Measurements from ENCODE around the gene PLD4.

Gene PLD4, protein sequence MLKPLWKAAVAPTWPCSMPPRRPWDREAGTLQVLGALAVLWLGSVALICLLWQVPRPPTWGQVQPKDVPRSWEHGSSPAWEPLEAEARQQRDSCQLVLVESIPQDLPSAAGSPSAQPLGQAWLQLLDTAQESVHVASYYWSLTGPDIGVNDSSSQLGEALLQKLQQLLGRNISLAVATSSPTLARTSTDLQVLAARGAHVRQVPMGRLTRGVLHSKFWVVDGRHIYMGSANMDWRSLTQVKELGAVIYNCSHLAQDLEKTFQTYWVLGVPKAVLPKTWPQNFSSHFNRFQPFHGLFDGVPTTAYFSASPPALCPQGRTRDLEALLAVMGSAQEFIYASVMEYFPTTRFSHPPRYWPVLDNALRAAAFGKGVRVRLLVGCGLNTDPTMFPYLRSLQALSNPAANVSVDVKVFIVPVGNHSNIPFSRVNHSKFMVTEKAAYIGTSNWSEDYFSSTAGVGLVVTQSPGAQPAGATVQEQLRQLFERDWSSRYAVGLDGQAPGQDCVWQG

DNA sequence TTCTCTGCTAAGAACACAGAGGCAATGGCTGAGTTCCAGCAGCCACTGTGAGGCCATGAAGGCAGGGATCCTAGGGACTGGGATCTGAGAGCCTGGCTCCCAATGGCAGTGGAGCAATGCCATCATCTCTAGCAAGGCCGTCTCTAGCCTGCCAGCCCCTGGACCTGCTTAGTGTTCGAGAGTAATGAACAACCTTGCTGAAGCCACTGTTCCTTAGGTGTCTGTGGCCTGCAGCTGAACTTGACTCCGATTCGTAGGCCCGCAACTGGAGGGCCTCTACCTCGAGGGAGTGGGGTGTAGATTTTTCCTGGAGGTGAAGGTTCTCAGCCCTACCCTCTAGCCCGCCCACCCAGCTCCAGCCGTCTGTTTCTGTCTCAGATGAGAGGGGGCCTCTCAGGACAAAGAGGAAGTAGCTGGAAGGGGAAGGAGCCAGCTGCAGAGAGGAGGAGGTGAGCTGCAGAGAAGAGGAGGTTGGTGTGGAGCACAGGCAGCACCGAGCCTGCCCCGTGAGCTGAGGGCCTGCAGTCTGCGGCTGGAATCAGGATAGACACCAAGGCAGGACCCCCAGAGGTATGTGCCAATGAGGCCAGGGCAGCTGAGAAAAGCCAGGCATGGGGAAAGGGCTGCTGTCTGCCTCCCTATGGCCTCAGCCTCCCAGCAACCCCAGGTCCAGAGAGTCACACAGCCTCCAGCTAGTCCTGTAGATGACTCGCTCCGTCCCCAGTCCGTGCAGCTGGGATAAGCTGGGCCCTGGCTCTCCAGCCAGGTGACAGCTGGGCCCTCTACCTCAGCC lies at the start of gene PLD4:
TSS of gene PLD4 (plus strand) at position 459 of the 793 bp plus-strand sequence. CDS start 2,262 bp downstream, outside the sequence.
- peak within 1 kb of the TSS; percentile 61 for H3K4me3 ChIP-seq (ENCODE audit: low read depth, low read length)
- TF ChIP-seq CTCF (IDR thresholded peaks at IDR 0.05; ENCODE audit: low read depth, low read length, missing control alignments): no peak
- peak; percentile 43 for DNase-seq (ENCODE audit: low read depth)

- H3K4me3 ChIP-seq (ENCODE audit: low read depth, low read length): no peak overlapping the region
- no peak for TF ChIP-seq CTCF (IDR thresholded peaks at IDR 0.05; ENCODE audit: low read depth, low read length, missing control alignments)
These were observed 49.3 kb upstream of the PLD4 start for GRCh38 chr14:104875412-104875751.

GRCh38 chr14:104875811-104876210 lies 48.9 kb upstream of the PLD4 start:
- H3K4me3 ChIP-seq (ENCODE audit: low read depth, low read length): no peak overlapping the region
- no peak for TF ChIP-seq CTCF (IDR thresholded peaks at IDR 0.05; ENCODE audit: low read depth, low read length, missing control alignments)
- no peak for DNase-seq (ENCODE audit: low read depth)

More at GRCh38 chr14:104875412-104875751, 49.3 kb upstream of the PLD4 start:
- no peak for DNase-seq (ENCODE audit: low read depth)

DNA sequence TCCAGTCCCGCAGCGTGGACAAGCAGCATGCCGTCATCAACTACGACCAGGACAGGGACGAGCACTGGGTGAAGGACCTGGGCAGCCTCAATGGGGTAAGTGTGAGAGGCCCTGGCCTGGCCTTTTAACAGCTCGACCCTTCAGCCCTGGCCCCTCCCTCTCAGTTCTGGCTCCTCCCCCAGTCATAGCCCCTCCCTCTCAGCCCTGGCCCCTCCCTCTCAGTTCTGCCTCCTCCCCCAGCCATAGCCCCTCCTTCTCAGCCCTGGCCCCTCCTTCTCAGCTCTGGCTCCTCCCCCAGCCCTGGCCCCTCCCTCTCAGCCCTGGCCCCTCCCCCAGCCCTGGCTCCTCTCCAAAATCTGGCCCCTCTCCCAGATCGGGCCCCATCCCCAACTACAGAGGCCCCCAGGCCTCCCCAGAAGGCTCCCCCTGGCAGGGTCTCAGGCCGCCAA lies 48.4 kb upstream of the PLD4 start:
- no peak for TF ChIP-seq CTCF (IDR thresholded peaks at IDR 0.05; ENCODE audit: low read depth, low read length, missing control alignments)
- DNase-seq (ENCODE audit: low read depth): no peak

DNA sequence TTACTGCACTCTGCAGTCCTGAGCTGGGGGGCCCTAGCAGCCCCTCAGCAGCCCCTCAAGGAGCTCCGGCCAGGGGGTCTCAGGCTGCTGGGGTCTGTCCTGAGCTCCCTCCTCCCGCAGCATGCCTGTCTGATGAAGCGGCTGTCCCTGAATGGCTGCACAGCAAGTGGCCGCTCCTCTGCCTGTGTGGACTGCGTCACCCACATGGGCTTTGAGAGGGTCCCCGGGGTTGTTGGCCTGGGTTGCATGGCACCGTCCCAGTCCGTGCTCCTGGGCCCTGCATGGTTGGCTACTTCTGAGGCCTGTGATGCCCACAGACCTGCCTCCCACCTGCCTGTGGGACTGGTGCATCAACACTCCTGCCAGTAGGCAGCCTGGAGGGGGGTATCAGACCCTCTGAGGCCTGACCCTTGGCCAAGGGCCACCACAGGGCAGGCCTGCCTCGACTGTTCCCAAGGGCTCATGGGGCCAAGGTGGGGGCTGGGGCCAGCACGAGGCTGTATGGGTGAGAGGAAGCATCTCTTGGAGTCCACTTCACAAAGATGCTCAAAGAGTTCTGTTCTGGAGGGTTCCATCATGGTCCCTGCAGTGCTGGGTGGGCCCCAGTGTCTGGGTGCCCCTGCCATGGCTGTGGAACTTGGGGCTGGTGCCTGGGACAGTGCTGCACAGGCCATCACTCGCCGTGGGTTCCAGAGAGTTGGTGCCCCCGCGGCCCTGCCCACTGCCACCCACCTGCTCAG lies 47.4 kb upstream of the PLD4 start:
- TF ChIP-seq CTCF (IDR thresholded peaks at IDR 0.05; ENCODE audit: low read depth, low read length, missing control alignments): no peak
- DNase-seq (ENCODE audit: low read depth): no peak
- no peak overlapping the region for H3K4me3 ChIP-seq (ENCODE audit: low read depth, low read length)

More for the DNA sequence above, 48.4 kb upstream of the PLD4 start:
- no peak overlapping the region for H3K4me3 ChIP-seq (ENCODE audit: low read depth, low read length)

DNA sequence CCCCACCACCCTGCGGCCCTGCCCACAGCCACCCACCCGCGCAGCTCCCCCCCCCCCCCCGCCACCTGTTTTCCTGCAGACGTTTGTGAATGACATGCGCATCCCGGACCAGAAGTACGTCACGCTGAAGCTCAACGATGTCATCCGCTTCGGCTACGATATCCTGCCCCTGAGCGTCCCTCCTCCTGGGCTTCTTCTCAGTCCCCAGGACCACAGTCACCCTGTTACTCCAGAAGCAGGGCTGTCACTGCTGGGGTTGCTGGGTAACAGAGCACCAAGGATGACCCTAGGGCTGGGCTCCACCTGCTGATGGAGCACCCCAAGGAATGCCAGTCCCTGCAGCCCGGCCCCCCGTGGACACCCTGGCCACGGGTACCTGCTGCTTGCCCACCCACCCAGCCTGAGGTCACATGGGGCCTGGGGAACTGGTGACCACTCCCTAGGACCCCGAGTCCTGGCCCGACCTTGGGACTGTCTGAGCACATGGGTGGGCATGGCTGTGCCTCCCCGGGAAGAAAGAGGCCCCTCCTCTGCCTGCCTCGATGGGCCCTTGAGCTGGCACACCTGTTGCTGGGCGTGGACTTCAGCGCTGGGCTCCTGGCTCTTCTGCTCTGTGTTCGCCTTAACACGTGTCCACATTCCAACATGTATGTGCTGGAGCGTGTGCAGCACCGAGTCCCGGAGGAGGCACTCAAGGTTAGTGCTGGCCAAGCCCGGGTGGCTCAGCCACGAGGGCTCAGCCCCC lies 46.7 kb upstream of the PLD4 start:
- DNase-seq (ENCODE audit: low read depth): no peak
- H3K4me3 ChIP-seq (ENCODE audit: low read depth, low read length): no peak overlapping the region
- no peak for TF ChIP-seq CTCF (IDR thresholded peaks at IDR 0.05; ENCODE audit: low read depth, low read length, missing control alignments)

Data from GM12864 (cell line).